ENCODE data around the gene HTRA3. TPM values are rescaled to one million over a fixed set of nuclear protein-coding genes. Genes with fewer than 3 reads are reported as not detected.
"Not testable (repeated sequence)": the region's sequence is repeated elsewhere in the genome, so short reads cannot be mapped to it uniquely, and the experiment has no call there.

Gene HTRA3
- total RNA-seq, 1 donor from 2014 or later, result 35.2 TPM

- H3K27ac Mint-ChIP-seq (ENCODE audit: unreplicated experiment), result no peak overlapping the region
- Histone ChIP-seq H3K79me2 (ENCODE audit: insufficient read depth, low read length) (no peaks in the 10 kb centered on the region), H3K27ac (ENCODE audit: low read depth, low read length) (no peak overlapping the region), H3K9me3 (ENCODE audit: insufficient read depth, low read depth, low read length) (peaks cover under 1% of the 10 kb centered on the region), H2AFZ (ENCODE audit: low read depth, low read length) (no peak overlapping the region), H3K4me1 (ENCODE audit: insufficient read depth, low read length) (peaks cover 2% of the 10 kb centered on the region), H3K4me2 (ENCODE audit: low read length) (no peak overlapping the region), H3K4me3 (ENCODE audit: insufficient read depth, low read depth, low read length) (no peak overlapping the region), H4K20me1 (ENCODE audit: insufficient read depth, low read length) (no peaks in the 10 kb centered on the region), H3K27me3 (ENCODE audit: insufficient read depth, low read length) (peaks cover 11% of the 10 kb centered on the region), H3K36me3 (ENCODE audit: insufficient read depth, low read length) (no peaks in the 10 kb centered on the region), H3K9ac (ENCODE audit: low read length) (no peak overlapping the region)
- H3K4me1 Mint-ChIP-seq (ENCODE audit: low read depth, unreplicated experiment), result peaks cover 7% of the 10 kb centered on the region
- no peak overlapping the region for H3K4me3 Mint-ChIP-seq (ENCODE audit: unreplicated experiment)
- FAIRE-seq, result no peak
- no peak for DNase-seq (ENCODE audit: low read depth)
- TF ChIP-seq EZH2 (IDR thresholded peaks at IDR 0.05; ENCODE audit: insufficient read depth, low read length) (no peak), CTCF (IDR thresholded peaks at IDR 0.05; ENCODE audit: insufficient read depth, low read depth, low read length) (no peak)
- H3K36me3 Mint-ChIP-seq (ENCODE audit: low read depth, unreplicated experiment), result no peaks in the 10 kb centered on the region
- peaks cover 14% of the 10 kb centered on the region for H3K27me3 Mint-ChIP-seq (ENCODE audit: low read depth, unreplicated experiment)
- H3K9me3 Mint-ChIP-seq (ENCODE audit: unreplicated experiment), result peaks cover 10% of the 10 kb centered on the region
These were observed 71.3 kb downstream of the HTRA3 start for GRCh38 chr4:8340781-8341241.

- H3K9me3 Mint-ChIP-seq (ENCODE audit: unreplicated experiment); FAIRE-seq: not testable (repeated sequence)
These were observed 71.7 kb downstream of the HTRA3 start for GRCh38 chr4:8341281-8341680.

DNA sequence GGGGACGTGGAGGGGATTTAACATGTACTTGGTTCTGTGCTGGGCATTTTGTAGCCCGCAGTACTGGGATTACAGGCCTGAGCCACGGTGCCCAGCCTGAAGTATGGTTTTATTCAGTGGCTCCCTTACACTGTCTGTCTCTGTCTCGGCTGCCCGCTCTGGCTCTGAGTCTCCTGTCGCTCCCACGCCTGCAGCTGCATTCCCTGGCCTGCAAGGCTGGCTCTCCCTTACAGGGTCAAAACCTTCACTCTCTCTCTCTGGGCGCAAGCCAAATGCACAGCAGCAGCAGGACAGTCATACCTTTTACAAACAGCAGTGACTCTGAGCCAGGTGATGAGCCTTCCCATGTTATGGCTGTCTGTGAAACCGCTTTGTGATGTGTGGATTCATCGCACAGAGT, 72.1 kb downstream of the HTRA3 start:
- H3K36me3 ChIP-seq (ENCODE audit: insufficient read depth, low read length), result no peaks in the 10 kb centered on the region
- no peaks in the 10 kb centered on the region for H3K4me1 ChIP-seq (ENCODE audit: insufficient read depth, low read length)
- no peaks in the 10 kb centered on the region for H3K36me3 Mint-ChIP-seq (ENCODE audit: low read depth, unreplicated experiment)
- no peak overlapping the region for H3K4me2 ChIP-seq (ENCODE audit: low read length)
- H2AFZ ChIP-seq (ENCODE audit: low read depth, low read length), result no peak overlapping the region
- peaks cover 2% of the 10 kb centered on the region for H3K4me1 Mint-ChIP-seq (ENCODE audit: low read depth, unreplicated experiment)
- FAIRE-seq (no peak), DNase-seq (ENCODE audit: low read depth) (no peak)
- TF ChIP-seq EZH2 (IDR thresholded peaks at IDR 0.05; ENCODE audit: insufficient read depth, low read length), result no peak
- no peak for TF ChIP-seq CTCF (IDR thresholded peaks at IDR 0.05; ENCODE audit: insufficient read depth, low read depth, low read length)
- H3K27me3 Mint-ChIP-seq (ENCODE audit: low read depth, unreplicated experiment), result peaks cover 19% of the 10 kb centered on the region
- H3K9me3 Mint-ChIP-seq (ENCODE audit: unreplicated experiment), result peaks cover 6% of the 10 kb centered on the region
- H3K9me3 ChIP-seq (ENCODE audit: insufficient read depth, low read depth, low read length), result no peaks in the 10 kb centered on the region
- H3K79me2 ChIP-seq (ENCODE audit: insufficient read depth, low read length), result no peaks in the 10 kb centered on the region
- H3K27ac ChIP-seq (ENCODE audit: low read depth, low read length), result no peak overlapping the region
- H3K4me3 Mint-ChIP-seq (ENCODE audit: unreplicated experiment), result no peak overlapping the region
- no peak overlapping the region for H3K27ac Mint-ChIP-seq (ENCODE audit: unreplicated experiment)
- H3K9ac ChIP-seq (ENCODE audit: low read length), result no peak overlapping the region
- H3K27me3 ChIP-seq (ENCODE audit: insufficient read depth, low read length), result peaks cover 11% of the 10 kb centered on the region
- no peak overlapping the region for H3K4me3 ChIP-seq (ENCODE audit: insufficient read depth, low read depth, low read length)
- H4K20me1 ChIP-seq (ENCODE audit: insufficient read depth, low read length), result no peaks in the 10 kb centered on the region

More at GRCh38 chr4:8341281-8341680, 71.7 kb downstream of the HTRA3 start:
- H3K36me3 Mint-ChIP-seq (ENCODE audit: low read depth, unreplicated experiment); H3K4me1 Mint-ChIP-seq (ENCODE audit: low read depth, unreplicated experiment); H3K27ac ChIP-seq (ENCODE audit: low read depth, low read length); H3K4me3 ChIP-seq (ENCODE audit: insufficient read depth, low read depth, low read length); H3K27ac Mint-ChIP-seq (ENCODE audit: unreplicated experiment); H2AFZ ChIP-seq (ENCODE audit: low read depth, low read length); H3K4me3 Mint-ChIP-seq (ENCODE audit: unreplicated experiment); H3K36me3 ChIP-seq (ENCODE audit: insufficient read depth, low read length); H3K9ac ChIP-seq (ENCODE audit: low read length); H3K4me2 ChIP-seq (ENCODE audit: low read length); H3K79me2 ChIP-seq (ENCODE audit: insufficient read depth, low read length); H3K9me3 ChIP-seq (ENCODE audit: insufficient read depth, low read depth, low read length); H4K20me1 ChIP-seq (ENCODE audit: insufficient read depth, low read length); H3K4me1 ChIP-seq (ENCODE audit: insufficient read depth, low read length); DNase-seq (ENCODE audit: low read depth): not testable (repeated sequence)
- H3K27me3 ChIP-seq (ENCODE audit: insufficient read depth, low read length), result peaks cover 11% of the 10 kb centered on the region
- H3K27me3 Mint-ChIP-seq (ENCODE audit: low read depth, unreplicated experiment), result peaks cover 17% of the 10 kb centered on the region

Data from astrocyte (in vitro differentiated cells and primary cell).